ENCODE data around the gene RFC1.

Gene RFC1

DNA sequence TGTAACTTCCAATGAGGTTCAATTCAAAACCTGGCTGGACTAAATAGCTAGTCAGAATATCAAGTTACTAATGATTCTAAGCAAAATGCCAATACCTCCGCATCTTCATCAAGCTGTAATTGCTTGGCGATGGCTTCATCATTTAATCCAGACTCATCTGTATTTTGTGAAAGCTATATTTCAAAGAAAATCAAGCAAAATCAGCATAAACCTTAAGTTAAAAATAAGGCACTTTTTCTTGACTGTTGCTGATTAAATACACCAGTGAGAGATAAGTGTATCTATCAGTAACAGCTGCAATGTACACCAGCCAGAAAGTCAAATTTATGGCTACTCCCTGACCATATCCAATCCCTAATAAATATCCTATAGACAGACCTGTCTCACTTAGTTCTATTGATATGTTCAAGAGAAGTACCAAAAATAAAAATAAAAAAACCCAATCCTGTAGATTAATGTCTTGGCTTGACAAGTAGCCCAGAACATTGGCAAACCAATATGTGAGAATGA lies 39.6 kb downstream of the RFC1 start:
- Histone ChIP-seq H3K27ac (ENCODE audit: insufficient read depth in 1 of 2, low read depth in 1 of 2, low read length in 2 of 2, poor library complexity in 1 of 2, severe bottlenecking in 2 of 2) (no peak overlapping the region), H3K4me3 (ENCODE audit: control insufficient read depth in 1 of 7, extremely low read depth in 1 of 7, insufficient read depth in 4 of 7, low read depth in 2 of 7, low read length in 6 of 7) (no peak overlapping the region), H3K9me3 (ENCODE audit: control extremely low read depth in 1 of 5, control insufficient read depth in 4 of 5, insufficient read depth in 2 of 5, low read depth in 1 of 5, low read length in 4 of 5) (no peaks in the 10 kb centered on the region), H3K36me3 (ENCODE audit: control insufficient read depth in 4 of 4, insufficient read depth in 4 of 4, low read length in 3 of 4) (peaks cover 12 to 42% (median 27%) of the 10 kb centered on the region in 4 experiments), H3K4me1 (ENCODE audit: control extremely low read depth in 1 of 4, control insufficient read depth in 4 of 4, insufficient read depth in 4 of 4, low read length in 3 of 4) (no peaks in the 10 kb centered on the region), H3K27me3 (replicated peaks in 2 of 5; ENCODE audit: control insufficient read depth in 4 of 5, insufficient read depth in 5 of 5, low read length in 4 of 5) (no peaks in the 10 kb centered on the region)
- DNase-seq: no peak
- ChIA-PET CTCF (no interaction called here), POLR2A (no interaction called here)
- WGBS (ENCODE audit: insufficient coverage): no CpG with 5 or more reads among the region's 2 CpGs

GRCh38 chr4:39324897-39325613 lies 41.1 kb downstream of the RFC1 start:
- no peak overlapping the region for H3K27ac ChIP-seq (ENCODE audit: insufficient read depth in 1 of 2, low read depth in 1 of 2, low read length in 2 of 2, poor library complexity in 1 of 2, severe bottlenecking in 2 of 2)
- no peaks in the 10 kb centered on the region for H3K4me1 ChIP-seq (ENCODE audit: control extremely low read depth in 1 of 4, control insufficient read depth in 4 of 4, insufficient read depth in 4 of 4, low read length in 3 of 4)
- no peak for DNase-seq
- H3K4me3 ChIP-seq (ENCODE audit: control insufficient read depth in 1 of 7, extremely low read depth in 1 of 7, insufficient read depth in 4 of 7, low read depth in 2 of 7, low read length in 6 of 7): no peak overlapping the region
- CTCF ChIA-PET: no interaction called here
- H3K9me3 ChIP-seq (ENCODE audit: control extremely low read depth in 1 of 5, control insufficient read depth in 4 of 5, insufficient read depth in 2 of 5, low read depth in 1 of 5, low read length in 4 of 5): no peaks in the 10 kb centered on the region
- 97% methylated on average over 4 of the region's 4 CpGs for WGBS (ENCODE audit: insufficient coverage)
- H3K27me3 ChIP-seq (replicated peaks in 2 of 5; ENCODE audit: control insufficient read depth in 4 of 5, insufficient read depth in 5 of 5, low read length in 4 of 5): no peaks in the 10 kb centered on the region
- peaks cover 15 to 45% (median 31%) of the 10 kb centered on the region in 4 experiments for H3K36me3 ChIP-seq (ENCODE audit: control insufficient read depth in 4 of 4, insufficient read depth in 4 of 4, low read length in 3 of 4)
- POLR2A ChIA-PET: no interaction called here

DNA sequence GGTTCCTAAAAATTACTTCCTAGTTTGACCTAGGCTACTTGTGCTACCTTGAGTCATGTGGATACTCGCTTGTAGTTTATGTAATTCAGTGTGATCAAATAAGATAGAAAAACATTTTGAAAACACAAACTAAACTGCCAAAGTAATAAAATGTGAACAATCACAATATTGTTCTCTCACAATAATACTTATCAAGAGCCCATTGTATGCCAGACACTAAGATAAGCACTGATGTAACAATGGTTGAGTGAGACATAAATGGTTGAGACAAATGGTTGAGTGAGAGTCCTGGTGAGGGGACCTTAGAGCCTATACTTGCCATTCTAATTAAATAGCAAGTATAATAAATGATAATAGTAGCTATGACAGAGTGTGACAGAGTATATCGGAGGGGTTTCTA lies 41.7 kb downstream of the RFC1 start:
- no peaks in the 10 kb centered on the region for H3K27me3 ChIP-seq (replicated peaks in 2 of 5; ENCODE audit: control insufficient read depth in 4 of 5, insufficient read depth in 5 of 5, low read length in 4 of 5)
- ChIA-PET POLR2A (no interaction called here), CTCF (no interaction called here)
- peaks cover 15 to 50% (median 34%) of the 10 kb centered on the region in 4 experiments for H3K36me3 ChIP-seq (ENCODE audit: control insufficient read depth in 4 of 4, insufficient read depth in 4 of 4, low read length in 3 of 4)
- no peaks in the 10 kb centered on the region for H3K9me3 ChIP-seq (ENCODE audit: control extremely low read depth in 1 of 5, control insufficient read depth in 4 of 5, insufficient read depth in 2 of 5, low read depth in 1 of 5, low read length in 4 of 5)
- H3K4me3 ChIP-seq (ENCODE audit: control insufficient read depth in 1 of 7, extremely low read depth in 1 of 7, insufficient read depth in 4 of 7, low read depth in 2 of 7, low read length in 6 of 7): no peak overlapping the region
- 100% methylated on average over 1 of the region's 2 CpGs for WGBS (ENCODE audit: insufficient coverage)
- no peak for DNase-seq
- no peaks in the 10 kb centered on the region for H3K4me1 ChIP-seq (ENCODE audit: control extremely low read depth in 1 of 4, control insufficient read depth in 4 of 4, insufficient read depth in 4 of 4, low read length in 3 of 4)
- no peak overlapping the region for H3K27ac ChIP-seq (ENCODE audit: insufficient read depth in 1 of 2, low read depth in 1 of 2, low read length in 2 of 2, poor library complexity in 1 of 2, severe bottlenecking in 2 of 2)

DNA sequence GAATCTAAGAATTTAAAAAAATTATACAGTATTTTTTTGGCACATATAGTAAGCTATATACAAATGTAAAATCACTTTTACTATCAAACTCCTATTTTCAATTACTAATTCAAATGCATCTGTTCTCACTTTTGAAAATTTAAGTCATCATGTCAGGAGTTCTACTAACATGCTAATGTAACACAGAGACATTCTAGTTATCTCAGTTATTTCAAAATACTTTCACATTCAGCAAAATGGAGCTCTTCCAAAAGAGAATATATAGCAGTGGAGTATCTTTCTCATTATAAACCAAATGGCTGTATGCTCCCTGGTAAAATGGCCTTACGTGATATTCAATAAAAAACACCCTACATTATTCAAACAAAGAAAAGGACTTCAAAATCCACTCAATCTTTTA lies 42.3 kb downstream of the RFC1 start:
- Histone ChIP-seq H3K9me3 (ENCODE audit: control extremely low read depth in 1 of 5, control insufficient read depth in 4 of 5, insufficient read depth in 2 of 5, low read depth in 1 of 5, low read length in 4 of 5) (no peaks in the 10 kb centered on the region), H3K4me1 (ENCODE audit: control extremely low read depth in 1 of 4, control insufficient read depth in 4 of 4, insufficient read depth in 4 of 4, low read length in 3 of 4) (no peaks in the 10 kb centered on the region), H3K27ac (ENCODE audit: insufficient read depth in 1 of 2, low read depth in 1 of 2, low read length in 2 of 2, poor library complexity in 1 of 2, severe bottlenecking in 2 of 2) (no peak overlapping the region), H3K4me3 (ENCODE audit: control insufficient read depth in 1 of 7, extremely low read depth in 1 of 7, insufficient read depth in 4 of 7, low read depth in 2 of 7, low read length in 6 of 7) (no peak overlapping the region), H3K27me3 (replicated peaks in 2 of 5; ENCODE audit: control insufficient read depth in 4 of 5, insufficient read depth in 5 of 5, low read length in 4 of 5) (no peaks in the 10 kb centered on the region), H3K36me3 (ENCODE audit: control insufficient read depth in 4 of 4, insufficient read depth in 4 of 4, low read length in 3 of 4) (peaks cover 15 to 55% (median 35%) of the 10 kb centered on the region in 4 experiments)
- ChIA-PET CTCF (interaction anchor here (0.6 to 1.3 kb wide), 2 partner anchors 14 to 48 kb away, joined by 3 read pairs; no protein-coding TSS in a partner anchor), POLR2A (no interaction called here)
- WGBS (ENCODE audit: insufficient coverage): no CpG with 5 or more reads among the region's 1 CpG
- DNase-seq: no peak

DNA sequence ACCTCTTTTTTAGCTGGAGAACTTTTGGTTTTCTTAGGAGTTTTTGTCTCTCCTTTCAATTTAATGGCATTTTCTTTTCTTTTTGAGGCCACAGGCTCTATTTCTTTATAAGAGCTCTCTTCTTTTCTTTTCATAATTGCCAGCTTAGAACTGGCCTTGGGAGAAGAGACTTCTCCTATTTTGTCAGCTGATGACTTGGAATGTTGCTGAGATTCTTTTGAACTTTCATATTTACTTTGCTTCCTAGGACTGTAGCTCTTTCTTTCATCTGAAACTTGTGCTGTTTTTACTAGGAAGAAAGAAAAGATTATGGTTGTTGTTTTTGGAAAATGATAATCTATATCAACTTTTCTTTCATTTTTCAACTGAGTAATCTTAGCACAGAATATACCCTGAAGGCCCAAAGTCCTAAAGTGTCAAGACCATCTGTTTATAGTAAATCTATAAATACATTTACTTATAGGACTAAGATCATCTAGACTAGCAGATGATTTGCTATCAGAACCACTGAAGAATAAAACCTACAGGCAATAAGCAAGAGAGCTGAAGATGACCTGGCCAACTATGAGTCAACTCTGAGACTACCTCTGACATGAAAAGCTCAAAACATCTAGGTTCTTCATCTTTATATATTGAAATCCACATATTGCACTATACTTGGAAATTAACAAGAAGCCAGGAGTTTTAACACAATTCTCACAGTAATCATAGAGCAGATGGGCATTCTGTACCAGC lies 45.6 kb downstream of the RFC1 start:
- no peak for DNase-seq
- ChIA-PET POLR2A (no interaction called here), CTCF (interaction anchor here (1.0 kb wide), 1 partner anchor 9 kb away, joined by 5 read pairs; no protein-coding TSS in a partner anchor)
- Histone ChIP-seq H3K36me3 (ENCODE audit: control insufficient read depth in 4 of 4, insufficient read depth in 4 of 4, low read length in 3 of 4) (peaks cover 19 to 57% (median 35%) of the 10 kb centered on the region in 4 experiments), H3K4me1 (ENCODE audit: control extremely low read depth in 1 of 4, control insufficient read depth in 4 of 4, insufficient read depth in 4 of 4, low read length in 3 of 4) (no peaks in the 10 kb centered on the region), H3K27ac (ENCODE audit: insufficient read depth in 1 of 2, low read depth in 1 of 2, low read length in 2 of 2, poor library complexity in 1 of 2, severe bottlenecking in 2 of 2) (no peak overlapping the region), H3K4me3 (ENCODE audit: control insufficient read depth in 1 of 7, extremely low read depth in 1 of 7, insufficient read depth in 4 of 7, low read depth in 2 of 7, low read length in 6 of 7) (no peak overlapping the region), H3K9me3 (ENCODE audit: control extremely low read depth in 1 of 5, control insufficient read depth in 4 of 5, insufficient read depth in 2 of 5, low read depth in 1 of 5, low read length in 4 of 5) (no peaks in the 10 kb centered on the region), H3K27me3 (replicated peaks in 2 of 5; ENCODE audit: control insufficient read depth in 4 of 5, insufficient read depth in 5 of 5, low read length in 4 of 5) (no peaks in the 10 kb centered on the region)

DNA sequence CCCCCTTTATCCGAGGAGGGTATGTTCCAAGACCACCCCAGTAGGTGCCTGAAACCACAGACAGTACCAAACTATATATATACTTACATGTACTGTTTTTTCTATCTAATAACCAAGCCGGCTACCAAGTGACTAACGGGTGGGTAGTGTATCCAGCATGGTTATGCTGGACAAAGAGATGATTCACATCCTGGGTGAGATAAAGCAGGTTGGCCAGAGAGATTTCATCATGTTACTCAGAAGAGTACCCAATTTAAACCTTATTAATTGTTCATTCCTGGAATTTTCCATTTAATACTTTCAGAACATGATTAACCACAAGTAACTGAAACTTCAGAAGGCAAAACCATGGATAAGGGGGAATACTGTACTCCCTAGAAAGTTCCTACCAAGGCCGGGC lies 46.5 kb downstream of the RFC1 start:
- Histone ChIP-seq H3K27me3 (replicated peaks in 2 of 5; ENCODE audit: control insufficient read depth in 4 of 5, insufficient read depth in 5 of 5, low read length in 4 of 5) (no peaks in the 10 kb centered on the region), H3K27ac (ENCODE audit: insufficient read depth in 1 of 2, low read depth in 1 of 2, low read length in 2 of 2, poor library complexity in 1 of 2, severe bottlenecking in 2 of 2) (no peak overlapping the region), H3K9me3 (ENCODE audit: control extremely low read depth in 1 of 5, control insufficient read depth in 4 of 5, insufficient read depth in 2 of 5, low read depth in 1 of 5, low read length in 4 of 5) (no peaks in the 10 kb centered on the region), H3K36me3 (ENCODE audit: control insufficient read depth in 4 of 4, insufficient read depth in 4 of 4, low read length in 3 of 4) (peaks cover 22 to 60% (median 38%) of the 10 kb centered on the region in 4 experiments), H3K4me3 (ENCODE audit: control insufficient read depth in 1 of 7, extremely low read depth in 1 of 7, insufficient read depth in 4 of 7, low read depth in 2 of 7, low read length in 6 of 7) (no peak overlapping the region), H3K4me1 (ENCODE audit: control extremely low read depth in 1 of 4, control insufficient read depth in 4 of 4, insufficient read depth in 4 of 4, low read length in 3 of 4) (no peaks in the 10 kb centered on the region)
- POLR2A ChIA-PET: no interaction called here
- 80% methylated on average over 1 of the region's 4 CpGs for WGBS (ENCODE audit: insufficient coverage)
- CTCF ChIA-PET: no interaction called here
- DNase-seq: no peak

- ChIA-PET CTCF (interaction anchor here (0.6 to 1.4 kb wide), 2 partner anchors 16 to 19 kb away, joined by 4 read pairs; no protein-coding TSS in a partner anchor), POLR2A (no interaction called here)
- 84% methylated on average over 3 of the region's 4 CpGs for WGBS (ENCODE audit: insufficient coverage)
- Histone ChIP-seq H3K4me1 (ENCODE audit: control extremely low read depth in 1 of 4, control insufficient read depth in 4 of 4, insufficient read depth in 4 of 4, low read length in 3 of 4) (no peaks in the 10 kb centered on the region), H3K27me3 (replicated peaks in 2 of 5; ENCODE audit: control insufficient read depth in 4 of 5, insufficient read depth in 5 of 5, low read length in 4 of 5) (no peaks in the 10 kb centered on the region), H3K27ac (ENCODE audit: insufficient read depth in 1 of 2, low read depth in 1 of 2, low read length in 2 of 2, poor library complexity in 1 of 2, severe bottlenecking in 2 of 2) (no peak overlapping the region), H3K36me3 (ENCODE audit: control insufficient read depth in 4 of 4, insufficient read depth in 4 of 4, low read length in 3 of 4) (peaks cover 33 to 84% (median 66%) of the 10 kb centered on the region in 4 experiments), H3K4me3 (ENCODE audit: control insufficient read depth in 1 of 7, extremely low read depth in 1 of 7, insufficient read depth in 4 of 7, low read depth in 2 of 7, low read length in 6 of 7) (no peak overlapping the region), H3K9me3 (ENCODE audit: control extremely low read depth in 1 of 5, control insufficient read depth in 4 of 5, insufficient read depth in 2 of 5, low read depth in 1 of 5, low read length in 4 of 5) (no peaks in the 10 kb centered on the region)
- no peak for DNase-seq
These were observed 53.3 kb downstream of the RFC1 start for GRCh38 chr4:39312816-39313215.
